GM21737 (cell line): ENCODE data around the gene TMCC1.
A peak's percentile ranks its signal among the peaks of the same experiment; 100 is the strongest.
"Not testable (repeated sequence)": the region's sequence is repeated elsewhere in the genome, so short reads cannot be mapped to it uniquely, and the experiment has no call there.

ENCODE experiments used
- ATAC-seq: cut with Tn5 transposase; IDR thresholded peaks from one replicate; pipeline ENCODE4 v1.9.1; 2021; ENCODE audit warnings: mild to moderate bottlenecking, moderate library complexity; ENCODE audit not compliant: unreplicated experiment

Gene TMCC1

DNA sequence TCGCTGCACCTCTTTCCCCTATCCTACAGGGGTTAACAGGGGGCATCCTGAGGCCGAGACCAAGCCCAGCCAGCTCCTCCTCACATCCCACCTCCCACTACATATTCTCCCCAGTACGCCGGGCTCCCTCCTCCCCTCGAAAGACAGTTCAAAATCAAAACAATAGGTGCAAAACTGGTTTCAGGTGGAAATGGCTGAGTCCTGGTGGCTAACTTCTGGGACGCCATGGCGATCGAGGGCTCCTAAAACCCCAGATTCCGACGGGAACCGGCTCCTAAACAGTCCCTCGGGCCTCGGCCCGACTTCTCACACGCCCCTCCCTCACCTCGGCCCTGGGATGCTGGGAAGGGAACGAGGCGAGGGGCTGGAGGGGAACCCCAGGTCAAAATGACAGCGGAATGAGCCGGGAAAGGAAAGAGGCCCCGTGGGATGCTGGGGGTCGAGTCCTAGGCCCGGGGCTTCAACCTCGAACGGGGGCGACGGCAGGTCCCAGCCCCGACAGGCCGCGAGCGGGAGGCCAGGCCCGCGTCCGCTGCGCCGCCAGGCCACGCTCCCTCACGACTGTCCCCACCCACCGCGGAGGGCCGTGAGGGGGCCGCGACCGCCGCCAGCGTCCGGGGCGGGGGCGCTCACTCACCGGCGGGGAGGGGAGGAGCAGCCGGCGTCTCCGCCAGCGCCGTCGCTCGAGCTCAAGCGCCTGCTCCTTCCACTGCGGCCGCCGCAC is 492 bp downstream of the TMCC1 start:
- peak; percentile 50 for ATAC-seq

DNA sequence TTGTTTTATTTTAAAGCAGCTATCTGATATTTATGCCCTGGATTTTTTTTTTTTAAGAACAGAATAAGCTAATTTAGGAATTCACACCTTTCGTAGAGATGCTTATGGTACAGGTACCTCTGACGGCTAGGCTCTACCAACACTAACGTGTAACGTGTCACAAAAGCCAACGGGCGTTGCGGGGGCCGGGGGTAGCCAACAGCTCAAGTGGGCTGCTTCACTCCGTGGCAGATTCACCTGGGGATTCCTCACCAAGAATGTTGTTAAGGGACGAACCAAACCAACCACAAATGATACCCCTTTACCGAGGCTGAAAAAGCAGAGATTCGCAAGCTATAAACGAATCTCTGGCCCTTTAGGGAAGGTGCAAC is 1.0 kb downstream of the TMCC1 start:
- ATAC-seq = no peak

DNA sequence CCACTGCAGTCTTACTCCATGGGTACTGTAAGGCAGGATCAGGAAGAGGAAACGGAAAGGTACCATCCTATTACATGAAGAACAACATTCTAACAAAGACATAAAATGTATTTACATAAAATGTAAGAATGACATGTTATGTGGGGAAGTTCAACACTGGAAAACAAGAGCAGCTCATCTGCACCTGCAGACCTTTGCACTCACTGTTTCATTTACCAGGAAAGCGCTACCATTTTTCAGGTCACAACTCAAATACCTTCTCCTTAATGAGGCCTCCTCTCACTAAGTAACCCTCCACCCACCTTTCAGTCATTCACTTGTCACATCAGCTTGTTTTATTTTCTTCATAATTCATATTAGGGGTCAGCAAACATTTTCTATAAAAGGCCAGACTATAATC is 2.6 kb downstream of the TMCC1 start:
- ATAC-seq = no peak

- no peak for ATAC-seq
These were observed 3.4 kb downstream of the TMCC1 start for GRCh38 chr3:129890125-129890524.

DNA sequence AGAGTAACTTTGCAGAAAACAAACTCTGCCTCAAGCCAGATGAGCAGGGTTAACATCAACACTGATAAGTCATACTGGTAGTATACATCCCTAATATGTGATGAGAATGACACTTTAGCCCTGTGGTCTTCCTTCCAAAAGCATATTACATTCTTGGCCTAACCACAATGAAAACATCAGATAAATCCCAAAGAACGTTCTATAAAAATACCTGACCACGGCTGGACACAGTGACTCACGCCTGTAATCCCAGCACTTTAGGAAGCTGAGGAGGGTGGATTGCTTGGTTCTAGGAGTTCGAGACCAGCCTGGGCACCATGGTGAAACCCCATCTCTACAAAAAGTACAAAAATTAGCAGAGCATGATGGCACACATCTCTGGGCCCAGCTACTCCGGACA is 4.7 kb downstream of the TMCC1 start:
- ATAC-seq = no peak

GRCh38 chr3:129881261-129881660 is 12.2 kb downstream of the TMCC1 start:
- no peak for ATAC-seq

DNA sequence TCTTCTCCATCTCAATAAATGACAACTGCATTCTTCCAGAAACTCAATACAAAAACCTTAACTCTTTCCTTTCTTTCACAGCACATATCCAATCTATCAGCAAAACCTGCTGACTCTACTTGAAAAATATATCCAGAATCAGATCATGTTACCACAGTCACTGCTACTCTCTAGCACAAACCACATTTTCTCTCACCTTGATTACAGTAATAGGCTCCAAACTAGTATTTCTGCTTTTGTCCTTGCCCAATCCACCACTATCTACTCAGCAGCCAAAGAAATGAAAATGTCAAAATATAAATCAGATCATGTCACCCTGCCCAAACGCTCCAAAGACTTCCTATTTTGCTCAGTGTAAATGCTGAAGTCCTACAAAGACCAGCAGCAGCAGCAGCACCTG is 15.2 kb downstream of the TMCC1 start:
- ATAC-seq = no peak

GRCh38 chr3:129874479-129874878 is 19.0 kb downstream of the TMCC1 start:
- ATAC-seq = not testable (repeated sequence)

GRCh38 chr3:129868912-129869311 is 24.6 kb downstream of the TMCC1 start:
- no peak for ATAC-seq

DNA sequence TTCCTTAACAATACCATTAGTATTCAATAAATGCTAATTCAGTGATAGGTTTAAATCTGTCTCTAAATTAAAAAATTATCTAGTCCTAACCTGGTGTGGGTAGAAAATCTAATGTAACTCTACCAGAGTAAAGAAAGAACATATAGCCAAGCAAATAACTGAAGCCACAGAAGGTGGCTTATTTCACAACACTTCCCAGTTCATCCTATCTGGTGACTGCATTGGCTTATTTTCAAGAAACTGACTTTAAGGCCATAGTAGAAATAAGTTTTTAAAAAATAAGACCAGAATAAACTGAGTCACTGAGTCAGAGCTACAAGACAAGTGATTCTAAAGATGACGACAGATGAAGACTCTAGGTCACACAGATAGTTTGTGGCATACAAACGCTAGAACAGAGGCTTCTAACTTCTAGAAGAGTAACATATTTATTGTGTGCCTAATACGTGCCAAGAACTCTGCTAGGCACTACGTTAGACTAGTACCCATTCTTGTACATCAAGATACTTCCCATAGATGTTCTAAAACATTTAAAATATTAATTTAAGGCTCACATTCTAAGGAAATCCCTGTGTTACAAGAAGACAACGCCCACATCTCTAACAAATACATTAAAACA is 25.9 kb downstream of the TMCC1 start:
- no peak for ATAC-seq

- ATAC-seq = no peak
These were observed 27.7 kb downstream of the TMCC1 start for GRCh38 chr3:129865806-129866205.

GRCh38 chr3:129864519-129864918 is 29.0 kb downstream of the TMCC1 start:
- no peak for ATAC-seq

DNA sequence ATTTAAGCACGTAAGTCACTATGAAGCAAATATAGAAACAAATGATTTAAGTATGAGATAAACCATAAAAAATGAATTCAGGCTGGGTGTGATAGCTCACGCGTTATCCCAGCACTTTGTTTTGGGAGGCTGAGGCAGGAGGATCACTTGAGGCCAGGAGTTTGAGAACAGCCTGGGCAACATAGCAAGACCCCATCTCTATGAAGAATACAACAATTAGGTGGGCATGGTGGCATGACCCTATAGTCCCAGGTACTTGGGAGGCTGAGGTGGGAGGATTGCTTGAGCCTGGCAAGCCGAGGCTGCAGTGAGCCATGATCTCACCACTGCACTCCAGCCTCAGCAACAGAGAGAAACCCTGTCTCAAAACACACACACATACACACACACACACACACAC is 34.2 kb downstream of the TMCC1 start:
- no peak for ATAC-seq

DNA sequence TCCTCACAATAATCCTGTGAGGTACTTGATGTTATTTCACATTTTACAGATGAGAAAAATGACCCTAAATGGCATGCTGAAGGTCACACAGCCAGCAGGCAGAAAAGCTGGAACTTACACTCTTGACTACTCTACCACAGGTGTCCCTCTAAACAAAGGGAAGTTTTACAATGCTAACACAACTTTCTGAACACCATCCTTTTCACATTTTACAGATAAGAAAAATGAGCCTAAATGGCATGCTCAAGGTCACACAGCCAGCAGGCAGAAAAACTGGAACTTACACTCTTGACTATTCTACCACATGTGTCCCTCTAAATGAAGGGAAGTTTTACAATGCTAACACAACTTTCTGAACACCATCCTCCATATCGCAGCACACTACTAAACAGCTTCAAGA is 35.6 kb downstream of the TMCC1 start:
- ATAC-seq = no peak

DNA sequence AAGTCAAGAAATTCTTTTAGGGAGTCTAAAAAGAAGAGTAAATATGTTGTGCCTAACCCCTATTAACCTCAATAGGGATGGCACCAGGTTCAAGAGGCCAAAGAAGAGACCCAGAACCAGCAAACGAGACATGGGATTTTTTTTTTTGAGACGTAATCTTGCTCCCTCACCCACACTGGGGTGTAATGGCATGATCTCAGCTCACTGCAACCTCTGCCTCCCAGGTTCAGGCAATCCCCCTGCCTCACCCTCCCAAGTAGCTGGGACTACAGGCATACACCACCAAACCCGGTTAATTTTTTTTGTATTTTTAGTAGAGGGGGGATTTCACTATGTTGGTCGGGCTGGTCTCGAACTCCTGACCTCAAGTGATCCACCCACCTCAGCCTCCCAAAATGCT is 36.7 kb downstream of the TMCC1 start:
- not testable (repeated sequence) for ATAC-seq

GRCh38 chr3:129855832-129856419 is 37.6 kb downstream of the TMCC1 start:
- ATAC-seq = no peak

GRCh38 chr3:129855170-129855831 is 38.2 kb downstream of the TMCC1 start:
- ATAC-seq = no peak

- no peak for ATAC-seq
These were observed 39.1 kb downstream of the TMCC1 start for GRCh38 chr3:129854460-129854859.

DNA sequence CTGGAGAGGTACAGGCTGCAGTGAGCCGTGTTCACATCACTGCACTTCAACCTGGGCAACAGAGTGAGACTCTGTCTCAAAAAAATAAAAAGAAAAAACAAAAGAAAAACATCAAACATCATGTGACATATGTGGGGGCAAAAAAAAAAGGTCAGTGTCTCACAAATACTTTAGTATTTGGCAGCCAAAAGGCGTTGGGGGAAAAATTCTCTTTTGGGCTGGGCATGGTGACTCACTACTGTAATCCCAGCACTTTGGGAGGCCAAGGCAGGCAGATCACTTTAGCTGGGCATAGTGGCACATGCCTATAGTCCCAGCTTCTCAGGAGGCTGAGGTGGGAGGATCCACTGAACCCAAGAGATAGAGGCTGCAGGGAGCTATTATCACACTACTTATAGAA is 47.6 kb downstream of the TMCC1 start:
- ATAC-seq = no peak

DNA sequence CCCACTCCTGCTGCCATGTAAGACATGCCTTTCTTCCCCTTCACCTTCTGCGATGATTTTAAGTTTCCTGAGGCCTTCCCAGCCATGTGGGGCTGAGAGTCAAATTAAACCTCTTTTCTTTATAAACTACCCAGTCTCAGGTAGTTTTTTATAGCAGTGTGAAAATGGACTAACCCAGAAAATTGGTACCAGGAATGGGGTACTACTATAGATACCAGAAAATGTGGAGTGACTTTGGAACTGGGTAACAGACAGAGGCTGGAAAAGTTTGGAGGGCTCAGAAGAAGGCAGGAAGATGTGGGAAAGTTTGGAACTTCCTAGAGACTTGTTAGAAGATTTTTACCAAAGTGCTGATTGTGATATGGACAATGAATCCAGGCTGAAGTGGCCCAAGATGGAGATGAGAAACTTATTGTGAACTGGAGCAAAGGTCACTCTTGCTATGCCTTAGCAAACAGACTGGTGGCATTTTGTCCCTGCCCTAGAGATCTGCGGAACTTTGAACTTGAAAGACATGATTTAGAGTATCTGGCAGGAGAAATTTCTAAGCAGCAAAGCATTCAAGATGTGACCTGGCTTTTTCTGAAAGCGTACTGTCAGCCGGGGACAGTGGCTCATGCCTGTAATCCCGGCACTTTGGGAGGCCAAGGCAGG is 52.7 kb downstream of the TMCC1 start:
- ATAC-seq = no peak

DNA sequence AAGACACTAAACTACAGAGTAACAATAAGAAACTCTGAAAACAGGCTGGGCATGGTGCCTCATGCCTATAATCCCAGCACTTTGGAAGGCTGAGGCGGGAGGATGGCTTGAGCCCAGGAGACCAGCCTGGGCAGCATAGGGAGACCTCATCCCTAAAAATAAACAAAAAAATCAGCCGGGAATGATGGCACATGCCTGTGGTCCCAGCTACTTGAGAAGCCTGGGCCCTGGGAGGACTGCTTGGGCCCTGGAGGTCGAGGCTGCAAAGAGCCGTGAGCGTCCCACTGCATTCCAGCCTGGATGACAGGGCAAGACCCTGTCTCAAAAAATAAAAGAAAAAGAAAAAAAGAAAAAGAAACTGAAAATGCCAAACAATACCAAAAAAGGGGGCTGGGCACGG is 55.4 kb downstream of the TMCC1 start:
- ATAC-seq = no peak
